GM21717 (cell line): ENCODE measurements around the gene EIF4G1.

ENCODE experiments used
- ATAC-seq: cut with Tn5 transposase; IDR thresholded peaks from one replicate; pipeline ENCODE4 v1.9.1; 2021; ENCODE audit warnings: mild to moderate bottlenecking, moderate library complexity; ENCODE audit not compliant: unreplicated experiment

The EIF4G1 gene

GRCh38 chr3:184349563-184350470, 35.4 kb downstream of the EIF4G1 start:
- no peak for ATAC-seq

GRCh38 chr3:184350618-184351017, 36.2 kb downstream of the EIF4G1 start:
- ATAC-seq: no peak

- ATAC-seq: no peak
These were observed 37.2 kb downstream of the EIF4G1 start for GRCh38 chr3:184351511-184352148.

DNA sequence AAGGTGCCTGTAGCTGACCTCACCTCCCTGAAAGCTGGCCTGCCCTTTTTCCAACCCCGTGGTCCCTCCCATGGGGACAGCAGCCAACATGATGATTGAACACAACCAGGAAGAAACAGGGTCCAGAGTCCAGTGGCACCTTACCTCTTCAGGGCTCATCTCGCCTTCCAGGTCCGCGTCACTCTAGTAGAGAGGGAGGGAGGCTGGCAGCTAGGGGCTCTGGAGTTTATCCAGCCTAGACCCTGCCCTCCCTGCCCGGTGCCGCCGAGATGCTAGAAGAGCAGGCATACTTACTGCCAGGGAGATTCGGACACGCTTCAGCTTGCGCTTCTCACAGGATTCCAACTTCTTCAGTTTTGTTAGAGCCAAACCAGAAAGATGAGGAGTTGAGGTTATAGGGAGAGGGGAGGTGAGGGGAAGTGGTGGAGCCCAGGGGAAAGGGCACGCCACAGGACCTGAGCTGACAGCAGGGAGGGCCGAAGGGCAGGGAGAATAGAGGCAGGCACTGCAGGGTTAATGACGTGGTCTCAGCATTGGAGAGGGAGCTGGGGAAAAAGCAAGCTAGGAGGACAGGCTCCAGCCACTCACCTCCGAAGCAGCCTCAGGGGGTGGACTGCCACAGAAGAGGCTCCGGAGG, 37.9 kb downstream of the EIF4G1 start:
- no peak for ATAC-seq

DNA sequence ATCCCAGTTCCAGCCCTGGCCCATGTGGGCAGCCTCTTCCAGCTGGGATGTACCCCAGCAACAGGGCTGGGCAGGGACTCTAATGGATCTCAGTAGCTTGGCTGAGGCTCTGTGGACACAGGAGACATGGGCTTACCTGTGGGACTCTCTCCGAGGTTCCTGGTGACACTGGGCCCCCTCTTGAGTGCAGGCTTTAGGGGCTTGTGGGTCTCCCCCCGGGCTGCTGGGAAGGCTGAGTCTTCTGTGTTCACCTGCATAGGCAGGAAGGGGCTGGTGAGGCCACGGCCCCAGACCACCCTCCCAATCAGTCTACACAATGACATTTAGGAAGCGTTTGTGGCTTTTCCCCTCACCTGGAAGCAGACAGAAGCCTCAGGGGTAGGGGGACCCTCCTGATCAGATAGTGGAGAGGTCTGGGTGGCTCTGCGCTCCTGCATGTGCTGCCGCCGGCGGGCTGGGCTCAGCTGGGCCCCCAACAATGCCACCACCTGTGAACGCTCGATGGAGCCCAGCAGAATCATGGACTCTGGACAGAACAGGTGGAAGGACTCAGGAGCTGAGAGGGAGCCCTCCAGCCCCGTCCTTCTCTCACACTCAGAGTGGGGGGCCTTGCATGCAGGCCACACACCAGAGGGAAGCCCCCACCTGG, 38.6 kb downstream of the EIF4G1 start:
- no peak for ATAC-seq

GRCh38 chr3:184353546-184353941, 39.1 kb downstream of the EIF4G1 start:
- ATAC-seq: no peak

- ATAC-seq: no peak
These were observed 39.8 kb downstream of the EIF4G1 start for GRCh38 chr3:184354121-184354728.

DNA sequence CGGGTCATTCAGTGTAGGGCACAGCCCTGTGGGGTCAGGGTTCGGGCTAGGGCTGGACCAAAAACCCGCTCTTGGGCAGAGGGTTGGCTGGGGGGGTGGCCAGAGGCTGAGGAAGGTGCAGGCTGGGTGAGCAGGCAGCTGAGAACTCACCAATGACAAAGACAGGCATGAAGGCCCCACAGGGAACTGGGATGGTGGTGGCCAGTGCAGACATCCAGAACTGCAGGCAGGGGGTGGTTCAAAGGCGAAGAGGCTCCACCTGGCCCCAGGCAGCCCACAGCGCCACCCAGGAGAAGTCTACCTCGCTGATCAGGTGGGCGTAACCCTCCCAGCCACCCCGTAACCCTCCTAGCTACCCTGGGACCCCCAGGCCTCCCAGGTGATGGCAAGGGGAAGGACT, 40.3 kb downstream of the EIF4G1 start:
- ATAC-seq: no peak

- ATAC-seq: no peak
These were observed 41.0 kb downstream of the EIF4G1 start for GRCh38 chr3:184355261-184356040.

GRCh38 chr3:184357248-184358123, 43.1 kb downstream of the EIF4G1 start:
- ATAC-seq: no peak

GRCh38 chr3:184358124-184358767, 43.8 kb downstream of the EIF4G1 start:
- ATAC-seq: no peak

- no peak for ATAC-seq
These were observed 44.5 kb downstream of the EIF4G1 start for GRCh38 chr3:184358921-184359350.

GRCh38 chr3:184359610-184360009, 45.2 kb downstream of the EIF4G1 start:
- ATAC-seq: no peak

DNA sequence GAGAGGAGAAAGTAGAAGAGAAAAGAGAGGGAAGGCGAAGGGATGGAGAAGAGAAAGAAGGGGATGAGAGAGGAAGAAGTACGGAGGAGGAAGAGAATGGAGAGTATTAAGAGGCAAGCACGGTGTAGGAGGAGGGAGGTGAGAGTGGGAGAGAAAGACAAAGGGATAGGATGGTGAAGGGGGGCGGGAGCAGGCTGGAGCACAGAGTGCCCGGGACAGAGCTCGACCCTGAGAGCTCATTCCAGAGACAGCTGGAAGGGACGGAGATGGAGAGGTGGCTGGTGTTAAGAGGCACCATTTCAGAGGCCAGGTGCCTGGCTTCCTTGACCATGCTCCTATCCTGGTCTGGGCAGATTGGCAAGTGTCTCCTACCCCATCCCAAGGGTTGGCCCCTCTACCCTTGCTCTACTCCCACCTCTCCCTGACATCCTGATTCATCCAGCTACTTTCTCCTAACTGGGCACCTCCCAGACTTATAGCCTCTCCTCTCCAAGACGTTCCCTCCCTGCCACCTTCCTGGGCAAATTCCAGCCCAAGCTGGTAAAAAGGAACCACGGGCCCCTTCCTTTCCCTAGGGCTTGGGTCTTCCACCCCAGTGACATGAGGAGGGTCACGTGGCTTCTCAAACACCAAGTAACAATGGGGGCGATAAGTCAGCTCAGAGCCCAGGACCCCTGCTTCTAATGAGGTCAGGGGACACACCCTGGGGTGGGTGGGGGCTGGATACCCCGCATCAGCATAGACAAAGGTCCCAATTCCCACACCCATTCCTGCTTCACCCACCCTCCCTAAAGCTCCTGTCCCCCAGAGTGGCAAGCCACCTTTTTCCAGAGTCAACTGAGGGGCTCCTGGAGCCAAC, 45.9 kb downstream of the EIF4G1 start:
- ATAC-seq: no peak

DNA sequence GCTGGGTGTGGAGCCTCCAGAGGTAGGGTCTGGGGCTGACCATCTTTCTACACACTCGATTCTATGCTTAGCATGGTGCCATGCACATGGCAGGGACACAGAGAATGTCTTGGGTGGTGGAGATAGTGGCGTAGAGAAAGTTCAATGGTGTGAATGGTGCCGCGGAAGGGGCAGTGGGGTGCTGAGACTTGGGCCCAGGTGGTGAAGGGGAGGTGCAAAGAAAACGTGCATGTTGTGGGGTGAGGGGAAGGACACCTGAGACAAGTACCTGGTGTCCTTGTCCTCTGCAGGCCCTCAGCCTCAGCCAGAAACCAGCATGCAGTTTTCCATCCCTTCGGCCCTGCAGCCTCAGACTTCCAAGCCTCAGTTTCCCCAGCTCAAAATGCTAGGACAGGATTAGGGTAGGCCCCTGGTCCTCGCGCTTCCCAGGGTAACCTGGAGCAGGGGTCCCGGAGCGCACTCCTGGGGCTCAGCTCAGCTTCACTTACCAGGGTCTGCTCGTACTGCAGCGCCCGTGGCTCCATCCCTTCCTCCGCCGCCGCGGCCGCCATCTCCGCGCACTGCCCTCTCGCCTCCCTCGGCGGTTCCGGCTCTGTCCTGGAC, 46.6 kb downstream of the EIF4G1 start:
- no peak for ATAC-seq

GRCh38 chr3:184361532-184361931, 47.1 kb downstream of the EIF4G1 start, which contains the start of the genes CLCN2 and POLR2H:
Gene CLCN2, minus strand, starts transcription at chr3:184361605. Its CDS starts 126 bp downstream, at chr3:184361479.
Gene POLR2H, plus strand, starts transcription at chr3:184361710. Its CDS starts 1,783 bp downstream, at chr3:184363493.
- ATAC-seq: peak; percentile 37
